ENCODE data around the gene ETV3L. TPM values are rescaled to one million over a fixed set of nuclear protein-coding genes. Genes with fewer than 3 reads are reported as not detected.
A peak's percentile ranks its signal among the peaks of the same experiment; 100 is the strongest.
"Not testable (repeated sequence)": the region's sequence is repeated elsewhere in the genome, so short reads cannot be mapped to it uniquely, and the experiment has no call there.

Gene ETV3L
- polyA plus RNA-seq, 1 donor, result not detected

- DNase-seq, result no peak
Observed at GRCh38 chr1:157077394-157077793, 22.2 kb downstream of the ETV3L start.

- DNase-seq, result peak; percentile 62
Observed at GRCh38 chr1:157073944-157074685, 25.5 kb downstream of the ETV3L start.

- no peak for DNase-seq
Observed at GRCh38 chr1:157069601-157070000, 30.0 kb downstream of the ETV3L start.

- DNase-seq, result not testable (repeated sequence)
Observed at GRCh38 chr1:157059241-157059640, 40.4 kb downstream of the ETV3L start.

GRCh38 chr1:157056269-157056668, 43.3 kb downstream of the ETV3L start:
- DNase-seq, result no peak

GRCh38 chr1:157055729-157056128, 43.9 kb downstream of the ETV3L start:
- not testable (repeated sequence) for DNase-seq

- no peak for DNase-seq
Observed at GRCh38 chr1:157050836-157051235, 48.8 kb downstream of the ETV3L start.

GRCh38 chr1:157047062-157047410, 52.6 kb downstream of the ETV3L start:
- DNase-seq, result no peak

GRCh38 chr1:157045250-157046218, 54.1 kb downstream of the ETV3L start, which contains the start of gene ARHGEF11:
Gene ARHGEF11, minus strand, starts transcription at chr1:157045742. Its CDS starts 1,412 bp downstream, at chr1:157044330.
- peak; percentile 92 for DNase-seq

- DNase-seq, result no peak
Observed at GRCh38 chr1:157044326-157044725, 55.3 kb downstream of the ETV3L start.

- no peak for DNase-seq
Observed at GRCh38 chr1:157043685-157044084, 55.9 kb downstream of the ETV3L start.

- no peak for DNase-seq
Observed at GRCh38 chr1:157042846-157043245, 56.8 kb downstream of the ETV3L start.

Other genes starting within 250 kb of the ETV3L start
- gene INSRR, start 240.7 kb downstream of the ETV3L start, polyA plus RNA-seq (ENCODE audit: insufficient read length), result 1.8 TPM
- gene NTRK1, start 238.9 kb downstream of the ETV3L start, polyA plus RNA-seq (ENCODE audit: insufficient read length), result 1.2 TPM
- 21.1 TPM for gene PEAR1, start 206.1 kb downstream of the ETV3L start, polyA plus RNA-seq (ENCODE audit: insufficient read length)
- gene LRRC71, start 179.2 kb downstream of the ETV3L start, polyA plus RNA-seq (ENCODE audit: insufficient read length), result 0.83 TPM
- gene ARHGEF11, start 54.1 kb downstream of the ETV3L start, polyA plus RNA-seq (ENCODE audit: insufficient read length), result 38.9 TPM
- gene ETV3, start 38.6 kb upstream of the ETV3L start, polyA plus RNA-seq (ENCODE audit: insufficient read length), result 29.8 TPM

Data from left kidney (tissue), 2 donors.